Glutamatergic neuron (in vitro differentiated cells): ENCODE results near the gene BRI3. TPM values are rescaled to one million over a fixed set of nuclear protein-coding genes. Genes with fewer than 3 reads are reported as not detected.

Experiments
- DNase-seq: peaks from one replicate; pipeline ENCODE4 v3.0.0; 2022
- H3K27ac Mint-ChIP-seq: one replicate; pipeline ENCODE4 v1.8.0; 2020; ENCODE audit warnings: mild to moderate bottlenecking, mixed read lengths, inconsistent platforms; ENCODE audit not compliant: unreplicated experiment
- H3K27me3 Mint-ChIP-seq: one replicate; pipeline ENCODE4 v1.8.0; 2020; ENCODE audit warnings: mild to moderate bottlenecking, moderate library complexity, mixed read lengths, inconsistent platforms; ENCODE audit not compliant: unreplicated experiment
- H3K36me3 Mint-ChIP-seq: one replicate; pipeline ENCODE4 v1.8.0; 2020; ENCODE audit warnings: mild to moderate bottlenecking, mixed read lengths, inconsistent platforms; ENCODE audit not compliant: unreplicated experiment
- H3K4me1 Mint-ChIP-seq: one replicate; pipeline ENCODE4 v1.8.0; 2020; ENCODE audit warnings: mild to moderate bottlenecking, low read depth, mixed read lengths, inconsistent platforms; ENCODE audit not compliant: unreplicated experiment
- H3K4me3 Mint-ChIP-seq: one replicate; pipeline ENCODE4 v1.8.0; 2020; ENCODE audit warnings: mild to moderate bottlenecking, mixed read lengths, inconsistent platforms; ENCODE audit not compliant: unreplicated experiment
- H3K9me3 Mint-ChIP-seq: one replicate; pipeline ENCODE4 v1.8.0; 2020; ENCODE audit warnings: mild to moderate bottlenecking, moderate library complexity, mixed read lengths, inconsistent platforms; ENCODE audit not compliant: unreplicated experiment
- CTCF ChIP-seq: fragments of 200-600 bp; sonication (generic); IDR thresholded peaks from one replicate; pipeline ENCODE4 v1.5.0; 2021; ENCODE audit not compliant: partially characterized antibody, unreplicated experiment
- total RNA-seq: library from RNA; stranded (reverse); fragmentation: NEBNext Ultra II Directional; extraction: Animal tissue kit (Norgen Biotek cat#: 25700); gene quantifications from one replicate; pipeline ENCODE4 v1.2.1, GENCODE V29; 2021; ENCODE audit not compliant: unreplicated experiment

The BRI3 gene
- total RNA-seq, 1 donor from 2014 or later = 176 TPM

GRCh38 chr7:98252425-98253054 is 28.9 kb upstream of the BRI3 start:
- Mint-ChIP-seq H3K27ac (peak overlapping the region; percentile 72), H3K4me3 (peak overlapping the region; percentile 92)

GRCh38 chr7:98254516-98254915 is 27.0 kb upstream of the BRI3 start:
- H3K36me3 Mint-ChIP-seq = no peaks in the 10 kb centered on the region
- peaks cover 15% of the 10 kb centered on the region for H3K9me3 Mint-ChIP-seq
- H3K27ac Mint-ChIP-seq = no peak overlapping the region
- peaks cover 12% of the 10 kb centered on the region for H3K27me3 Mint-ChIP-seq
- H3K4me3 Mint-ChIP-seq = no peak overlapping the region
- TF ChIP-seq CTCF = no peak
- H3K4me1 Mint-ChIP-seq = peaks cover 19% of the 10 kb centered on the region
- DNase-seq = no peak

More at GRCh38 chr7:98252425-98253054, 28.9 kb upstream of the BRI3 start:
- Mint-ChIP-seq H3K27me3 (peaks cover 12% of the 10 kb centered on the region), H3K4me1 (peaks cover 22% of the 10 kb centered on the region), H3K36me3 (no peaks in the 10 kb centered on the region), H3K9me3 (peaks cover 17% of the 10 kb centered on the region)
- no peak for TF ChIP-seq CTCF
- no peak for DNase-seq

- Mint-ChIP-seq H3K9me3 (peaks cover 12% of the 10 kb centered on the region), H3K27me3 (peaks cover 9% of the 10 kb centered on the region), H3K4me3 (no peak overlapping the region), H3K4me1 (peaks cover 16% of the 10 kb centered on the region), H3K36me3 (no peaks in the 10 kb centered on the region), H3K27ac (peak overlapping the region; percentile 6)
- TF ChIP-seq CTCF = no peak
- no peak for DNase-seq
Observed at GRCh38 chr7:98254951-98255610, 26.4 kb upstream of the BRI3 start.

- peak overlapping the region; percentile 46 for H3K27ac Mint-ChIP-seq
- H3K27me3 Mint-ChIP-seq = peaks cover 6% of the 10 kb centered on the region
- H3K4me1 Mint-ChIP-seq = peaks cover 13% of the 10 kb centered on the region
- H3K4me3 Mint-ChIP-seq = peak overlapping the region; percentile 25
- no peak for TF ChIP-seq CTCF
- peaks cover 6% of the 10 kb centered on the region for H3K9me3 Mint-ChIP-seq
- no peak for DNase-seq
- H3K36me3 Mint-ChIP-seq = no peaks in the 10 kb centered on the region
Observed at GRCh38 chr7:98256431-98256830, 25.1 kb upstream of the BRI3 start.

GRCh38 chr7:98257701-98258100 is 23.8 kb upstream of the BRI3 start:
- no peaks in the 10 kb centered on the region for H3K36me3 Mint-ChIP-seq
- H3K4me3 Mint-ChIP-seq = no peak overlapping the region
- H3K4me1 Mint-ChIP-seq = peaks cover 13% of the 10 kb centered on the region
- TF ChIP-seq CTCF = no peak
- no peak overlapping the region for H3K27ac Mint-ChIP-seq
- peaks cover 3% of the 10 kb centered on the region for H3K9me3 Mint-ChIP-seq
- H3K27me3 Mint-ChIP-seq = peaks cover 1% of the 10 kb centered on the region
- no peak for DNase-seq
